ENCODE results near the gene ACTR3C. TPM values are rescaled to one million over a fixed set of nuclear protein-coding genes. Genes with fewer than 3 reads are reported as not detected.

ACTR3C gene
- polyA plus RNA-seq, 2 donors, result 8.0 to 8.5 TPM

GRCh38 chr7:150368096-150368883 is 44.9 kb upstream of the ACTR3C start, which contains the start of gene REPIN1:
TSS of gene REPIN1 (plus strand) at chr7:150368822. CDS start at chr7:150369712, 890 bp downstream.
- Histone ChIP-seq H3K9me3 (ENCODE audit: control insufficient read depth in 2 of 2, insufficient read depth in 1 of 2, low read depth in 1 of 2, low read length in 1 of 2) (no peaks in the 10 kb centered on the region), H3K4me1 (ENCODE audit: control insufficient read depth in 2 of 2, insufficient read depth in 2 of 2, low read length in 1 of 2) (peaks cover 6 to 25% of the 10 kb centered on the region in 2 donors)
- 1% methylated on average over 81 to 85 of the region's 85 CpGs for WGBS, 2 donors

DNA sequence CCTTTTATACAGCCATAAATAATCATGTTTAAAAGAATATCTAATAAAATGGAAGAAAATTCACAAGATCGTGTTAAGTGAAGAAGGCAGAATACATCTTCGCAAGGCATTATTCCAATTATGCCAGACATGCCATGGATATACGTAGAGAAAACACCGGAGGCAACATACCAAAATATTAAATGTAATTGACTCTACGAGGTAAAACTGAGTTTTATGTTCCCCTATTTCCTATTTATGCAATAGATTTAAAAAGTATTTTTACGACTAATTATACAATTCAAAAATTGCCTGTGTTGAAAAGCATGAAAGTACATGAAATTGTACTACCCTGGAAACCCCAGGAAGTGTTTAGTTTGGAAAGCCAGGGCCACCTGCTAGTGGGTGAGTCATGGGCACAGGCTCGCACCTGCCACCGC is 44.3 kb upstream of the ACTR3C start:
- WGBS, 2 donors, result 34 to 37% methylated on average over 8 of the region's 8 CpGs
- Histone ChIP-seq H3K36me3 (ENCODE audit: control insufficient read depth in 2 of 2, insufficient read depth in 2 of 2, low read length in 1 of 2) (peaks cover 0 to 15% of the 10 kb centered on the region in 2 donors), H3K4me3 (ENCODE audit: low read depth in 1 of 2, low read length in 2 of 2) (peak overlapping the region; percentile 85 to 94), H3K27ac (ENCODE audit: low read depth in 2 of 2, low read length in 1 of 2) (peak overlapping the region; percentile 90), H3K4me1 (ENCODE audit: control insufficient read depth in 2 of 2, insufficient read depth in 2 of 2, low read length in 1 of 2) (peaks cover 3 to 20% of the 10 kb centered on the region in 2 donors), H3K9me3 (ENCODE audit: control insufficient read depth in 2 of 2, insufficient read depth in 1 of 2, low read depth in 1 of 2, low read length in 1 of 2) (no peaks in the 10 kb centered on the region), H3K27me3 (ENCODE audit: control insufficient read depth in 1 of 2, insufficient read depth in 2 of 2, low read length in 2 of 2) (no peaks in the 10 kb centered on the region)

More at GRCh38 chr7:150368096-150368883, 44.9 kb upstream of the ACTR3C start, which contains the start of gene REPIN1:
- H3K4me3 ChIP-seq (ENCODE audit: low read depth in 1 of 2, low read length in 2 of 2), result peak within 1 kb of the TSS; percentile 85 to 94
- H3K27me3 ChIP-seq (ENCODE audit: control insufficient read depth in 1 of 2, insufficient read depth in 2 of 2, low read length in 2 of 2), result no peaks in the 10 kb centered on the region
- peak within 1 kb of the TSS; percentile 90 for H3K27ac ChIP-seq (ENCODE audit: low read depth in 2 of 2, low read length in 1 of 2)
- peaks cover 0 to 19% of the 10 kb centered on the region in 2 donors for H3K36me3 ChIP-seq (ENCODE audit: control insufficient read depth in 2 of 2, insufficient read depth in 2 of 2, low read length in 1 of 2)

DNA sequence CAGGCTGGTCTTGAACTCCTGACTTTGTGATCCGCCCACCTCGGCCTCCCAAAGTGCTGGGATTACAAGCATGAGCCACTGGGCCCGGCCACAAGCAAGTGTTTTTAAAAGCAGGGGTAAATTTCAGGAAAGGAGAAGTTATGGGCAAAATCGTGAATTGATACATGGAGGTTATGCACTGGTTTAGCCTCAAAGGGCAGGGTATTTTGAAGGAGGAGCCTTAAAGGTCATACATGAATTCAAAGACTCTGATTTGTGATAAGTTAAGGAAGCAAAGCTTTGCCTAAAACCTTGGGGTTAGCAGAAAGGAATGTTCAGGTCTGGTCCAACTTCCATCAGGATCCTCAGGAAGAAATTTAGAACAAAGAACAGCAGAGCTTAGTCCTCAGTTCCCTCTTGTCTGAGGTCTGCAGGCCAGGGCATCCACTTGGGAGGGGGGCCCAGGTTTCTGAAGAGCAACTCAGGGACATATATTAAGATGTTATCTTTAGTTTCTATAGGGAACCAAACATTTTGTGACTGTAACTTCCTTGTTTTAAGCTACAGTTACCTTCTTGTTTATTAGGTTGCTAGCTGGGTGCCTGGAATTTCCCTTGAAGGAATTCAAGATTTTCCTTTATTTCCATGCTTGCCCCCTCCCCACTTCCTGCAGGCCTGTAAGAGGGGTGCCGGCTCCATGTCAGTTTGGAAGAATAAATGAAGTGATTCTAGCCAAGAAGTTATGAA is 42.5 kb upstream of the ACTR3C start:
- Histone ChIP-seq H3K36me3 (ENCODE audit: control insufficient read depth in 2 of 2, insufficient read depth in 2 of 2, low read length in 1 of 2) (no peaks in the 10 kb centered on the region), H3K27me3 (ENCODE audit: control insufficient read depth in 1 of 2, insufficient read depth in 2 of 2, low read length in 2 of 2) (no peaks in the 10 kb centered on the region), H3K27ac (ENCODE audit: low read depth in 2 of 2, low read length in 1 of 2) (no peak overlapping the region), H3K9me3 (ENCODE audit: control insufficient read depth in 2 of 2, insufficient read depth in 1 of 2, low read depth in 1 of 2, low read length in 1 of 2) (no peaks in the 10 kb centered on the region), H3K4me1 (ENCODE audit: control insufficient read depth in 2 of 2, insufficient read depth in 2 of 2, low read length in 1 of 2) (peaks cover 3 to 11% of the 10 kb centered on the region in 2 donors), H3K4me3 (ENCODE audit: low read depth in 1 of 2, low read length in 2 of 2) (no peak overlapping the region)
- WGBS, 2 donors, result 85% methylated on average over 5 of the region's 5 CpGs

GRCh38 chr7:150365194-150365593 is 41.8 kb upstream of the ACTR3C start:
- Histone ChIP-seq H3K4me3 (ENCODE audit: low read depth in 1 of 2, low read length in 2 of 2) (no peak overlapping the region), H3K4me1 (ENCODE audit: control insufficient read depth in 2 of 2, insufficient read depth in 2 of 2, low read length in 1 of 2) (peaks cover 3 to 8% of the 10 kb centered on the region in 2 donors), H3K36me3 (ENCODE audit: control insufficient read depth in 2 of 2, insufficient read depth in 2 of 2, low read length in 1 of 2) (no peaks in the 10 kb centered on the region), H3K9me3 (ENCODE audit: control insufficient read depth in 2 of 2, insufficient read depth in 1 of 2, low read depth in 1 of 2, low read length in 1 of 2) (no peaks in the 10 kb centered on the region), H3K27ac (ENCODE audit: low read depth in 2 of 2, low read length in 1 of 2) (no peak overlapping the region), H3K27me3 (ENCODE audit: control insufficient read depth in 1 of 2, insufficient read depth in 2 of 2, low read length in 2 of 2) (no peaks in the 10 kb centered on the region)
- WGBS, 2 donors, result 89 to 92% methylated on average over 10 of the region's 10 CpGs

DNA sequence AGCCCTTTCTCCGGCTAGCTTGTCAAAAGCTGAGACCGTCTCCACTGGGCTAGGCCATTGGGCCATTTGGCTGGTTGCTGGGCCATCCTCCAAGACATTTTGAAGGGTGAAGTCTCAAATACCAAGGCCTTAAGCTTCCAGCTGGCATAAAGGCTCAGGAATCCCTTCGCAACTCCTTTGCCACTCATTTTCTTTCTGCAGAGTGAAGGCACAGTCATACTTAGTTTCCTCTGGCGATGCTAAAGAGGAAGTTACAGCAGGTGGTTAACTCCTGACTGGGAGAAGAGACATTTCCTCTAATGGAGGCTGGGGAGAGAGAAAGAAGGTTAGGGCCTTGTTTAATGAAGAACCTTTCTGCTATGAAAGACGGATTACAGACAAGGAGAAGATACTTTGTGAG is 40.5 kb upstream of the ACTR3C start:
- Histone ChIP-seq H3K4me1 (ENCODE audit: control insufficient read depth in 2 of 2, insufficient read depth in 2 of 2, low read length in 1 of 2) (no peaks in the 10 kb centered on the region), H3K27me3 (ENCODE audit: control insufficient read depth in 1 of 2, insufficient read depth in 2 of 2, low read length in 2 of 2) (no peaks in the 10 kb centered on the region), H3K36me3 (ENCODE audit: control insufficient read depth in 2 of 2, insufficient read depth in 2 of 2, low read length in 1 of 2) (no peaks in the 10 kb centered on the region), H3K4me3 (ENCODE audit: low read depth in 1 of 2, low read length in 2 of 2) (no peak overlapping the region), H3K9me3 (ENCODE audit: control insufficient read depth in 2 of 2, insufficient read depth in 1 of 2, low read depth in 1 of 2, low read length in 1 of 2) (no peaks in the 10 kb centered on the region), H3K27ac (ENCODE audit: low read depth in 2 of 2, low read length in 1 of 2) (no peak overlapping the region)
- 83 to 85% methylated on average over 5 of the region's 5 CpGs for WGBS, 2 donors

- H3K27ac ChIP-seq (ENCODE audit: low read depth in 2 of 2, low read length in 1 of 2), result no peak overlapping the region
- 91 to 95% methylated on average over 4 of the region's 4 CpGs for WGBS, 2 donors
- H3K4me1 ChIP-seq (ENCODE audit: control insufficient read depth in 2 of 2, insufficient read depth in 2 of 2, low read length in 1 of 2), result no peaks in the 10 kb centered on the region
- no peaks in the 10 kb centered on the region for H3K9me3 ChIP-seq (ENCODE audit: control insufficient read depth in 2 of 2, insufficient read depth in 1 of 2, low read depth in 1 of 2, low read length in 1 of 2)
- no peaks in the 10 kb centered on the region for H3K27me3 ChIP-seq (ENCODE audit: control insufficient read depth in 1 of 2, insufficient read depth in 2 of 2, low read length in 2 of 2)
- H3K36me3 ChIP-seq (ENCODE audit: control insufficient read depth in 2 of 2, insufficient read depth in 2 of 2, low read length in 1 of 2), result no peaks in the 10 kb centered on the region
- H3K4me3 ChIP-seq (ENCODE audit: low read depth in 1 of 2, low read length in 2 of 2), result no peak overlapping the region
Observed at GRCh38 chr7:150363370-150363769, 40.0 kb upstream of the ACTR3C start.

DNA sequence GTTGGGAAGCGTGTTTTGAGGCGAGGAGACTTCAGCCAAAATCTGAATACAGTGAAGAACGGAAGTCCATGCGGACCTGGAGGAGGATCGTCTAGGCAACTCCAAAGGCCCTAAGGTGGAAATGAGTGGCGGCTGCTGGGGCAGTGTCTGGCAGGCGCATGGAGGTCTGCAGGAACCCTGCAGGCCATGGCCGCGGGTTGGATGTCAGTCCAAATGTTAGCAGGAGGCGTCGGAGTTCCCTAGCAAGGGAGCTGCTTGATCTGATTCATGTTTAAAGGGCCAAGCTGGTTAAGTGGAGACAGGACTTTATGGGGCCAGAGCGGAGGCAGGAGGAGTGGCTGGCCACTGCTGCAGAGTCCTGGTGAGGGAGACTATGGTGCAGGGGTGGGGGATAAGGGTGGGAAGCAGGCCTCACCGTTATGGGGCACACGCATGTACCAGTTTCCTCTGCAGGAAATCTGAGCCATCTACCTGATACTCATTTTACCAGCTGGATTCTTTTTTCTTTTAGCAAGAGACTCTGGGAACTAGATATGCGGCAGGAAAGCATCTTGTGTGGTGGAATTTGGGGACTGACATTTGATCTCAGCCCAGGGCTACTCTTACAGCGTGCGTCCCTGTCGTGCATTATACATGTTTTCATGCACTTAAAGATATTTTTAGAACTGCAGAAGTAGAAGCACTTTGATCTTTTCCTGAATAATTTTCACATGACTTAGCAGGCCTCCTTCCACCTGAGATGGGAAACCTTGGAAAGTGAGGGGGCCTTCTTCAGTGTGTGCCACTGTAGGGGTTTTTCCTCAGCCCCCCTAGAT is 38.7 kb upstream of the ACTR3C start:
- Histone ChIP-seq H3K27me3 (ENCODE audit: control insufficient read depth in 1 of 2, insufficient read depth in 2 of 2, low read length in 2 of 2) (no peaks in the 10 kb centered on the region), H3K4me1 (ENCODE audit: control insufficient read depth in 2 of 2, insufficient read depth in 2 of 2, low read length in 1 of 2) (no peaks in the 10 kb centered on the region), H3K4me3 (ENCODE audit: low read depth in 1 of 2, low read length in 2 of 2) (no peak overlapping the region), H3K9me3 (ENCODE audit: control insufficient read depth in 2 of 2, insufficient read depth in 1 of 2, low read depth in 1 of 2, low read length in 1 of 2) (no peaks in the 10 kb centered on the region), H3K27ac (ENCODE audit: low read depth in 2 of 2, low read length in 1 of 2) (no peak overlapping the region), H3K36me3 (ENCODE audit: control insufficient read depth in 2 of 2, insufficient read depth in 2 of 2, low read length in 1 of 2) (no peaks in the 10 kb centered on the region)
- 83 to 87% methylated on average over 18 of the region's 18 CpGs for WGBS, 2 donors

- 70 to 72% methylated on average over 7 of the region's 7 CpGs for WGBS, 2 donors
- H3K4me1 ChIP-seq (ENCODE audit: control insufficient read depth in 2 of 2, insufficient read depth in 2 of 2, low read length in 1 of 2), result no peaks in the 10 kb centered on the region
- no peak overlapping the region for H3K4me3 ChIP-seq (ENCODE audit: low read depth in 1 of 2, low read length in 2 of 2)
Observed at GRCh38 chr7:150361402-150361801, 38.1 kb upstream of the ACTR3C start.

DNA sequence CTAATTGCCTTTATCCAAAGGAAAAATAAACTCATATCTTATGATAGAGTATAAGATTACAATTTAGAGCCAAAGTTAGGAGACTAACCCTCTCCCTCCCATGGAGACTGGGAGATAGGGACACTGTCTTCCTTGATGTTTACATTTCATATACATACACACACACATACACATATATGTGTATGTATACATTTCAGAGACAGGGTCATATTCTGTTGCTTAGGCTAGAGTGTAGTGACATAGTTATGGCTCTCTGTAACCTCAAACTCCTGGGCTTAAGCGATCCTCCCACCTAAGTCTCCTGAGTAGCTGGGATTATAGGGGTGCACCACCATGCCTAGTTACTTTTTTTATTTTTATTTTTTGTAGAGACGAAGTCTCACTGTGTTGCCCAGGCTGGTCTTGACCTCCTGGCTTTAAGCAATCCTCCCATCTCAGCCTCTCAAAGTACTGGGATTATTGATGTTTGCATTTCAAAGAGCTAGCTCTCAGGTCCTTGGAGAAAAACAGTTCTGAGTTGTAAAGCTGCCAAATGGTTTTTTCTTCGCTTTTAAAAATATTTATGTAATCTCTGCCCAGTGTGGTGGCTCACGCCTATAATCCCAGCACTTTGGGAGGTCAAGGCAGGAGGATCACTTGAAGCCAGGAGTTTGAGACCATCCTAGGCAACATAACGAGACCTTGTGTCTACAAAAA is 37.2 kb upstream of the ACTR3C start:
- H3K27me3 ChIP-seq (ENCODE audit: control insufficient read depth in 1 of 2, insufficient read depth in 2 of 2, low read length in 2 of 2), result no peaks in the 10 kb centered on the region
- 75 to 78% methylated on average over 5 of the region's 5 CpGs for WGBS, 2 donors
- H3K27ac ChIP-seq (ENCODE audit: low read depth in 2 of 2, low read length in 1 of 2), result no peak overlapping the region
- H3K4me1 ChIP-seq (ENCODE audit: control insufficient read depth in 2 of 2, insufficient read depth in 2 of 2, low read length in 1 of 2), result no peaks in the 10 kb centered on the region
- H3K4me3 ChIP-seq (ENCODE audit: low read depth in 1 of 2, low read length in 2 of 2), result no peak overlapping the region
- H3K36me3 ChIP-seq (ENCODE audit: control insufficient read depth in 2 of 2, insufficient read depth in 2 of 2, low read length in 1 of 2), result no peaks in the 10 kb centered on the region
- H3K9me3 ChIP-seq (ENCODE audit: control insufficient read depth in 2 of 2, insufficient read depth in 1 of 2, low read depth in 1 of 2, low read length in 1 of 2), result no peaks in the 10 kb centered on the region

More at GRCh38 chr7:150361402-150361801, 38.1 kb upstream of the ACTR3C start:
- Histone ChIP-seq H3K27ac (ENCODE audit: low read depth in 2 of 2, low read length in 1 of 2) (no peak overlapping the region), H3K36me3 (ENCODE audit: control insufficient read depth in 2 of 2, insufficient read depth in 2 of 2, low read length in 1 of 2) (no peaks in the 10 kb centered on the region), H3K9me3 (ENCODE audit: control insufficient read depth in 2 of 2, insufficient read depth in 1 of 2, low read depth in 1 of 2, low read length in 1 of 2) (no peaks in the 10 kb centered on the region), H3K27me3 (ENCODE audit: control insufficient read depth in 1 of 2, insufficient read depth in 2 of 2, low read length in 2 of 2) (no peaks in the 10 kb centered on the region)

Data from esophagus (tissue), 2 donors.